Sigmoid colon (tissue), 7 donors: ENCODE measurements around the gene AIRE. TPM values are rescaled to one million over a fixed set of nuclear protein-coding genes. Genes with fewer than 3 reads are reported as not detected.

ENCODE experiments used
- DNase-seq: peaks from one replicate; pipeline ENCODE4 v3.0.0-alpha.2; 2019
- H3K27ac ChIP-seq, 4 donors: fragments of 200-600 bp; sonication (generic); one replicate each; pipeline ENCODE4 v1.5.1; 2016 to 2019; ENCODE audit warnings: mild to moderate bottlenecking in 1 of 4
- H3K27me3 ChIP-seq, 3 donors: fragments of 200-600 bp; sonication (generic); one replicate each; pipeline ENCODE4 v1.5.1; 2019; ENCODE audit warnings: mild to moderate bottlenecking in 1 of 3
- H3K36me3 ChIP-seq, 4 donors: fragments of 200-600 bp; sonication (generic); one replicate each; pipeline ENCODE4 v1.5.1; 2016 to 2019
- H3K4me1 ChIP-seq, 4 donors: fragments of 200-600 bp; sonication (generic); one replicate each; pipeline ENCODE4 v1.5.1; 2017 to 2019
- H3K4me3 ChIP-seq, 4 donors: fragments of 200-600 bp; sonication (generic); one replicate each; pipeline ENCODE4 v1.5.1; 2017 to 2019; ENCODE audit warnings: mild to moderate bottlenecking in 2 of 4, moderate library complexity in 1 of 4
- H3K9me3 ChIP-seq, 4 donors: fragments of 200-600 bp in 3 of 4; sonication (generic) in 3 of 4; one replicate each; pipeline versions ENCODE4 v1.5.1 to v1.6.1; 2013 to 2019
- EP300 ChIP-seq, 4 donors: sonication (generic); formaldehyde crosslinking; IDR thresholded peaks; one replicate each; pipeline ENCODE4 v1.6.1; 2017; ENCODE audit warnings: antibody characterized with exemption in 4 of 4
- POLR2A ChIP-seq, 2 donors: fragments of 450-650 bp; IDR thresholded peaks; one replicate each; pipeline ENCODE4 v1.6.1; 2016; ENCODE audit warnings: antibody characterized with exemption in 2 of 2, mild to moderate bottlenecking in 2 of 2, moderate library complexity in 2 of 2
- POLR2AphosphoS5 ChIP-seq, 4 donors: sonication (generic); formaldehyde crosslinking; IDR thresholded peaks; one replicate each; pipeline ENCODE4 v1.6.1; 2017; ENCODE audit warnings: antibody characterized with exemption in 4 of 4
- WGBS, 2 donors: extraction: QIAGEN DNeasy Blood & Tissue Kit; methylation state at CpG; one replicate each; pipeline ENCODE4 v1.1.7; 2013; 5-methylcytosine and 5-hydroxymethylcytosine counted together
- intact Hi-C: fragments of 100-400 bp; cut with DNase I; formaldehyde crosslinking; loops from one replicate; pipeline ENCODE4 v1.15.1; 2023
- polyA plus RNA-seq, 3 donors: library from polyadenylated mRNA; stranded (reverse); fragments of 200-250 nt; gene quantifications; one replicate each; pipeline ENCODE4 v1.2.3, GENCODE V29; 2013
- total RNA-seq, 4 donors: library from RNA; depleted of rRNA; stranded (reverse); fragments of >200 nt; gene quantifications; one replicate each; pipeline ENCODE4 v1.1.0, GENCODE V29; 2016
- TF ChIP-seq, protein P1 (sequence below), 4 experiments: fragments of 450-650 bp in 3 of 4; fragments of 200-600 bp in 1 of 4; IDR thresholded peaks; one replicate each; pipeline ENCODE4 v1.5.1; 2016 to 2019; ENCODE audit warnings: antibody characterized with exemption in 4 of 4, mild to moderate bottlenecking in 3 of 4, moderate library complexity in 2 of 4
- donor health status: healthy with polysubstance abuse.
- donor health status: Bipolar disorder and iron deficiency.
- donor health status: healthy.

Gene AIRE
- total and polyA plus RNA-seq, 7 donors, result 0.61 TPM; not detected in 6

DNA sequence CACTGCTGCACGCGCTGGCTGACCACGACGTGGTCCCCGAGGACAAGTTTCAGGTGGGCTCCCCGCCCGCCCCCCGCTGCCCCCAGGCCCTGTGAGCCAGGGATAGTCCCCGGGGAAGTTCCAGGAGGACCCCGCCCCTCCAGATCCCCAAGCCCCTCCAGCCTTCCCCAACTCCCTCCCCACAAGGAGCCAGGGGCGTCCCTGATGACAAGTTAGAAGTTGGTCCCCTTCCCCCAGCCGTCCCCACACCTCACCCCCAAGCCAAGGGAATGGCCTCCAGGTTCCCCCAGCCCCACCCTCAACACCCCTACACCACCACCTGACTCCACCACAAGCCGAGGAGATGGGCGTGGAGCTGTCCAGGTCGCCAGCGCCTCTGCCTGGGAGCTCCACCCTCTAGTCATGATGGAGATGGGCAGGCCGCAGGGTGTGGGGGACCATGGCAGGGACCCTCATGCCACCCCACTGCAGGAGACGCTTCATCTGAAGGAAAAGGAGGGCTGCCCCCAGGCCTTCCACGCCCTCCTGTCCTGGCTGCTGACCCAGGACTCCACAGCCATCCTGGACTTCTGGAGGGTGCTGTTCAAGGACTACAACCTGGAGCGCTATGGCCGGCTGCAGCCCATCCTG lies 525 bp downstream of the AIRE start:
- intact Hi-C loops, result no loop called here

DNA sequence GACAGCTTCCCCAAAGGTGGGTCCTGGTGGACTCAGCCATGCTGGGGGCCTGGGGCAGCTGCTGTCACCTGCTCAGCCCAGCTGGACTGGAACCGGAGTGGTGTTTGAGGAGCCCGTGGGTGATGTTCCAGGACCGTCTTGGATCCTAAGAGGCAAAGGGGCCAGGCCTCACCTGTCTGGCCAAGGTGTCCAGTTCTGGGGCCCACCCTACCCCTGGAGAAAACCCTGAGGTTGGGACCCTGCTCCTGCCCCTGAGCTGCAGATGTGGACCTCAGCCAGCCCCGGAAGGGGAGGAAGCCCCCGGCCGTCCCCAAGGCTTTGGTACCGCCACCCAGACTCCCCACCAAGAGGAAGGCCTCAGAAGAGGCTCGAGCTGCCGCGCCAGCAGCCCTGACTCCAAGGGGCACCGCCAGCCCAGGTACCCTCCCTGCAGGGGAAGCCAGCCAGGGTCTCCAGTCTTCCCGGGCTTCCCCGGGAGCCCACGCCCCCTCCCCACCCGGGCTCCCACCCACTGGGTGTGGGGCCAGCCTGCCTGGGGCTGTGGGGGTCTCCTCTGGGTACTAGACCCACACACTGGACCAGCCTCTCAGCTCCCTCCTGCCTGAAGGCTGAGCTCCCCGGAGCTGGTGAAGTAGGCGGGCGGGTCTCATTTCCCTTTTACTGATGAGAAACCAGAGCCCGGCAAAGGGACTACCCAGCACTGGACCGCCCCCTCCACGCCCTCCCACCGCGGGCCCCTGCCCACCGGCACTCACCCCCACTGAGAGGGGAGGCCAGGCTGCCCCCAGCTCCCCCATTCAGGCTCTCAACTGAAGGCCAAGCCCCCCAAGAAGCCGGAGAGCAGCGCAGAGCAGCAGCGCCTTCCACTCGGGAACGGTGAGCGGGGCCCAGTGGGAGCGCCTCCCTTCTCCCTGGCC lies 1.3 kb downstream of the AIRE start:
- no peak overlapping the region for H3K27ac ChIP-seq
- 64 to 76% methylated on average over 31 of the region's 31 CpGs for WGBS, 2 donors
- TF ChIP-seq POLR2A (IDR thresholded peaks at IDR 0.05), result no peak
- H3K27me3 ChIP-seq, result peaks cover 6 to 41% (median 27%) of the 10 kb centered on the region in 3 donors
- no peak for DNase-seq
- H3K4me1 ChIP-seq, result peaks cover 0 to 11% (median 7%) of the 10 kb centered on the region in 4 donors
- intact Hi-C loops, result no loop called here
- no peak overlapping the region for H3K4me3 ChIP-seq
- H3K9me3 ChIP-seq, result no peaks in the 10 kb centered on the region
- H3K36me3 ChIP-seq, result no peaks in the 10 kb centered on the region

More for the DNA sequence above, 525 bp downstream of the AIRE start:
- Histone ChIP-seq H3K9me3 (no peaks in the 10 kb centered on the region), H3K36me3 (no peaks in the 10 kb centered on the region), H3K4me3 (peak overlapping the region in 2 of 4 donors; percentile 17 to 26), H3K4me1 (peaks cover 0 to 11% (median 7%) of the 10 kb centered on the region in 4 donors), H3K27me3 (peaks cover 6 to 41% (median 27%) of the 10 kb centered on the region in 3 donors), H3K27ac (no peak overlapping the region)
- 30 to 64% methylated on average over 21 of the region's 21 CpGs for WGBS, 2 donors
- TF ChIP-seq EP300 (IDR thresholded peaks at IDR 0.05) (no peak), POLR2A (IDR thresholded peaks at IDR 0.05) (no peak), POLR2AphosphoS5 (IDR thresholded peaks at IDR 0.05) (no peak)
- TF ChIP-seq, protein P1, sequence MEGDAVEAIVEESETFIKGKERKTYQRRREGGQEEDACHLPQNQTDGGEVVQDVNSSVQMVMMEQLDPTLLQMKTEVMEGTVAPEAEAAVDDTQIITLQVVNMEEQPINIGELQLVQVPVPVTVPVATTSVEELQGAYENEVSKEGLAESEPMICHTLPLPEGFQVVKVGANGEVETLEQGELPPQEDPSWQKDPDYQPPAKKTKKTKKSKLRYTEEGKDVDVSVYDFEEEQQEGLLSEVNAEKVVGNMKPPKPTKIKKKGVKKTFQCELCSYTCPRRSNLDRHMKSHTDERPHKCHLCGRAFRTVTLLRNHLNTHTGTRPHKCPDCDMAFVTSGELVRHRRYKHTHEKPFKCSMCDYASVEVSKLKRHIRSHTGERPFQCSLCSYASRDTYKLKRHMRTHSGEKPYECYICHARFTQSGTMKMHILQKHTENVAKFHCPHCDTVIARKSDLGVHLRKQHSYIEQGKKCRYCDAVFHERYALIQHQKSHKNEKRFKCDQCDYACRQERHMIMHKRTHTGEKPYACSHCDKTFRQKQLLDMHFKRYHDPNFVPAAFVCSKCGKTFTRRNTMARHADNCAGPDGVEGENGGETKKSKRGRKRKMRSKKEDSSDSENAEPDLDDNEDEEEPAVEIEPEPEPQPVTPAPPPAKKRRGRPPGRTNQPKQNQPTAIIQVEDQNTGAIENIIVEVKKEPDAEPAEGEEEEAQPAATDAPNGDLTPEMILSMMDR (IDR thresholded peaks at IDR 0.05), result no peak
- no peak for DNase-seq

DNA sequence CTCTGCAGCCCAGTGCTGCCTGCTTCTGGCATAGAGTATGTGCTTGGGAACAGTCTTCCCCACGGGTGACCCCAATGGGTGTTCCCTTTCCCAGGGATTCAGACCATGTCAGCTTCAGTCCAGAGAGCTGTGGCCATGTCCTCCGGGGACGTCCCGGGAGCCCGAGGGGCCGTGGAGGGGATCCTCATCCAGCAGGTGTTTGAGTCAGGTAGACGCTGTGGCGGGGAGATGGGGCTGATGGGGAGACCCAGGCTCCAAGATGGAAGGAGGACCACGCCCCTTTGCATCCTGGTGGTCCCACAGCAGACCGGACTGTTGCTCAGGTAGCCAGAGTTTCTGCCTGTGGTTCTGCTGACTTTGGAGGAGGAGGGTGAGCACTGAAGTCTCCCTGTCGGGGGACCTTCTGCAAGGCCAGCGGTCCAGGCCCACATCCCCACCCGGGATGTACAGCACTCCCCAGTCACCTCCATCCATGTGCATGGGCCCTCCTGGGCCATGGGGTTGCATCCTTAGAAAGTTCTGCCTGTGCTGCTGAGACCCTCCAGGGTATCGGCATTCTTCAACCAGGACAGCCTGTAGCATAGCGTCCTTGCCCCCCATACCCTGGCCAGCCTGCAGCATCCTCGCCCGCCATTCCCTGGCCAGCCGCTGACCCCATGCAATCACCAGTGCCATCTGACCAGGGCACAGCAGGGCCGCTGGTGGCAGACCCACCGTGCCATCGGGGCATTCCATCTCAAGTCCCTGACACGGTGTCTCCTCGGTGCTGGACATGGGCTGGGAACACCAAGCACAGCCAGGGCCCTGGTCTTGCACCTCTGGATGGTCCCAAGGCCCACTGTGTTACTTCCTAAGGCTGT lies 2.8 kb downstream of the AIRE start:
- TF ChIP-seq POLR2A (IDR thresholded peaks at IDR 0.05) (no peak), EP300 (IDR thresholded peaks at IDR 0.05) (no peak), POLR2AphosphoS5 (IDR thresholded peaks at IDR 0.05) (no peak)
- TF ChIP-seq, protein P1 (IDR thresholded peaks at IDR 0.05), result no peak
- no peak overlapping the region for H3K4me3 ChIP-seq
- H3K27me3 ChIP-seq, result peaks cover 6 to 49% (median 29%) of the 10 kb centered on the region in 3 donors
- no peaks in the 10 kb centered on the region for H3K9me3 ChIP-seq
- no peak overlapping the region for H3K27ac ChIP-seq
- peaks cover 0 to 11% (median 7%) of the 10 kb centered on the region in 4 donors for H3K4me1 ChIP-seq
- WGBS, 2 donors, result 89 to 94% methylated on average over 23 of the region's 23 CpGs
- no peaks in the 10 kb centered on the region for H3K36me3 ChIP-seq
- intact Hi-C loops, result no loop called here
- no peak for DNase-seq

DNA sequence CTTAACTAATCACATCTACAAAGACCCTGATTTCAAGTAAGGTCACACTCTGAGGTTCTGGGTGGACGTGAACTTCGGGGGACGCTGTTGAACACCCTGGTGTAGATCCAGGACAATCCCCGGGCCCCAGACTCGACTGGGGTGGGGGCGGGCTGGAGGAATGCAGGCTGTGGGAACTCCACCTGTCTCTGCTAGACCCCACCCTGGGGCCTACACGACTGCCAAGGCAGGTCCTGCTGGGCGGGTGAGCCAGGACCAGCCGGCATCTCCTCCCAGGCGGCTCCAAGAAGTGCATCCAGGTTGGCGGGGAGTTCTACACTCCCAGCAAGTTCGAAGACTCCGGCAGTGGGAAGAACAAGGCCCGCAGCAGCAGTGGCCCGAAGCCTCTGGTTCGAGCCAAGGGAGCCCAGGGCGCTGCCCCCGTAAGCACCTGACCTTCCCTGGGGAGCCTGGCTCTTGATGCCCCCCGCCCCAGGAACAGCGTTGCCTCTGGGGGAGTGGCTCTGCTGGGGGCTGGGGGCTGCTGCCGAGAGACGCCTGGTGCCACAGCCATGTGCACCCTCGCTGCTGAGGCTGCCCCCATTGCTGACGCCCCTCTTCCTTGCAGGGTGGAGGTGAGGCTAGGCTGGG lies 3.8 kb downstream of the AIRE start:
- no peak for TF ChIP-seq POLR2AphosphoS5 (IDR thresholded peaks at IDR 0.05)
- TF ChIP-seq EP300 (IDR thresholded peaks at IDR 0.05), result no peak
- TF ChIP-seq, protein P1 (IDR thresholded peaks at IDR 0.05), result no peak
- no peak for TF ChIP-seq POLR2A (IDR thresholded peaks at IDR 0.05)
- Histone ChIP-seq H3K9me3 (no peaks in the 10 kb centered on the region), H3K36me3 (no peaks in the 10 kb centered on the region), H3K27ac (no peak overlapping the region), H3K4me3 (no peak overlapping the region), H3K27me3 (peaks cover 6 to 54% (median 38%) of the 10 kb centered on the region in 3 donors), H3K4me1 (peaks cover 0 to 12% (median 9%) of the 10 kb centered on the region in 4 donors)
- WGBS, 2 donors, result 77 to 87% methylated on average over 24 of the region's 24 CpGs
- no peak for DNase-seq
- intact Hi-C loops, result no loop called here
